GM20000 (cell line): ENCODE results near the gene PLAC8.
A peak's percentile ranks its signal among the peaks of the same experiment; 100 is the strongest.

Source experiments
- DNase-seq: peaks from one replicate; pipeline ENCODE4 v3.0.0; 2012; ENCODE audit warnings: low spot score
- TF ChIP-seq, protein P1 (sequence below): IDR thresholded peaks from 2 replicates; pipeline ENCODE4 v1.5.1; 2012; ENCODE audit warnings: mild to moderate bottlenecking, control low read depth; ENCODE audit errors: extremely low read depth, missing control alignments

Gene PLAC8

DNA sequence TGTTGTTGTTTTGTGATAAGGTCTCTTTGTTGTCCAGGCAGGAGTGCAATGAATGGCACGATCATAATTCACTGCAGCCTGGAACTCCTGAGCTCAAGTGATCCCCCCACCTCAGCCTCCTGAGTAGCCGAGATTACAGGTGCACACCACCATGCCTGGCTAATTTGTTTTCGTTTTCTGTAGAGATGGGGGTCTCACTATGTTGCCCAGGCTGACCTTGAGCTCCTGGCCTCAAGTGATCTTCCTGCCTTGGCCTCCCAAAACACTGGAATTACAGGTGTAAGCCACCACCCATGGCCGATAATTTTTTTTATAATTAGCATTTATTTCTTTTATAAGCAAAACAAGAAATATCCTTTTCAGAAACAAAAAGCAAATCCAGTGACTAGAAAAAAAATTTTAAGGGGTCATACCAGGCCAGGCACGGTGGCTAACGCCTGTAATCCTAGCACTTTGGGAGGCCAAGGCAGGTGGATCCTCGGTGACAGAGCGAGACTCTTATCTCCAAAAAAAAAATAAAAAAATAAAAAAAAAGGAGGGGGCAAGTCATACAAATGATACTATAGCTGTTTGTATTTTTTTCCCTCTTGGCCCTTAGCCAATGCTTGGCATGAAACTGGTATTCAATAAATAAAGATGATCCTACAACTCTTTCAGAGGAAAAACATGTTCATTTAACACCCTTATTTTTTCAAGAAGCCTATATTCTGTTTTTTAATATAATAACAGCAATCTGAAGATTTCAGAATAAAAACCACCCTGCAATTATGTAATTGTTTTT, 3.4 kb downstream of the PLAC8 start:
- DNase-seq: no peak
- TF ChIP-seq, protein P1, sequence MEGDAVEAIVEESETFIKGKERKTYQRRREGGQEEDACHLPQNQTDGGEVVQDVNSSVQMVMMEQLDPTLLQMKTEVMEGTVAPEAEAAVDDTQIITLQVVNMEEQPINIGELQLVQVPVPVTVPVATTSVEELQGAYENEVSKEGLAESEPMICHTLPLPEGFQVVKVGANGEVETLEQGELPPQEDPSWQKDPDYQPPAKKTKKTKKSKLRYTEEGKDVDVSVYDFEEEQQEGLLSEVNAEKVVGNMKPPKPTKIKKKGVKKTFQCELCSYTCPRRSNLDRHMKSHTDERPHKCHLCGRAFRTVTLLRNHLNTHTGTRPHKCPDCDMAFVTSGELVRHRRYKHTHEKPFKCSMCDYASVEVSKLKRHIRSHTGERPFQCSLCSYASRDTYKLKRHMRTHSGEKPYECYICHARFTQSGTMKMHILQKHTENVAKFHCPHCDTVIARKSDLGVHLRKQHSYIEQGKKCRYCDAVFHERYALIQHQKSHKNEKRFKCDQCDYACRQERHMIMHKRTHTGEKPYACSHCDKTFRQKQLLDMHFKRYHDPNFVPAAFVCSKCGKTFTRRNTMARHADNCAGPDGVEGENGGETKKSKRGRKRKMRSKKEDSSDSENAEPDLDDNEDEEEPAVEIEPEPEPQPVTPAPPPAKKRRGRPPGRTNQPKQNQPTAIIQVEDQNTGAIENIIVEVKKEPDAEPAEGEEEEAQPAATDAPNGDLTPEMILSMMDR: no peak

DNA sequence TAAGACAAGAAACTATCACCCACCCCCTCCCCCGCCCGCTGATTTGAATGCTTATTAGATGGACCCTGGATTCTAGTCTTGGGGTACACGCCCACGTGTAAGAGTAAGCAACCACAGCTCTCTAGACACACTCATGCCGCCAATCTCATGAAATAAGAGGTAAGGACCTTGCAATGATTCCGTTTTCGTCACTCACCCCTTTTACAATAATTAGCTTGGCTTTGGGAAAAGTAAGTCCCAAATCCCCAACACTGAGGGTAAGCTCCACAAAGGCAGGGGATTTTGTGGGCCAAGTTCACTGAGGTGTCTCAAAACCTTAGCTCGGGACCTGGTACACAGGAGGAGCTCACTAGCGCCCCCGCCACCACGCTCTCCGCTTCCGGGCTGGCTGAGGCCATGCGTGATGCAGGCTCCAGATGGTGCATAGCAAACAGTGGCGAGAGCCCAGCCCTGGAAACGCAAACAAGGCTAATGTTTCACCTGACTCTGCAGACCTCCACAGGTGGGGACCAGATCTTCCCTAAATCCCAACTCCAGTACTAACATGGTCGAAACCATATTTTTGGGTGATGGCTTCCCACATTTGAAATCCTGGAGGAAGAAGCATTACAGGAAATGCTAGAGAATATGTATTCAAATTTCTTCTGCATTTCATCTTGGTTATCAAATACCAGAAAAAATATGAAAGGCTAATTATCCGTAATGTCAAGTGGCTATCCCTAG, 4.1 kb downstream of the PLAC8 start:
- DNase-seq: peak; percentile 86
- TF ChIP-seq, protein P1: peak; percentile 62

DNA sequence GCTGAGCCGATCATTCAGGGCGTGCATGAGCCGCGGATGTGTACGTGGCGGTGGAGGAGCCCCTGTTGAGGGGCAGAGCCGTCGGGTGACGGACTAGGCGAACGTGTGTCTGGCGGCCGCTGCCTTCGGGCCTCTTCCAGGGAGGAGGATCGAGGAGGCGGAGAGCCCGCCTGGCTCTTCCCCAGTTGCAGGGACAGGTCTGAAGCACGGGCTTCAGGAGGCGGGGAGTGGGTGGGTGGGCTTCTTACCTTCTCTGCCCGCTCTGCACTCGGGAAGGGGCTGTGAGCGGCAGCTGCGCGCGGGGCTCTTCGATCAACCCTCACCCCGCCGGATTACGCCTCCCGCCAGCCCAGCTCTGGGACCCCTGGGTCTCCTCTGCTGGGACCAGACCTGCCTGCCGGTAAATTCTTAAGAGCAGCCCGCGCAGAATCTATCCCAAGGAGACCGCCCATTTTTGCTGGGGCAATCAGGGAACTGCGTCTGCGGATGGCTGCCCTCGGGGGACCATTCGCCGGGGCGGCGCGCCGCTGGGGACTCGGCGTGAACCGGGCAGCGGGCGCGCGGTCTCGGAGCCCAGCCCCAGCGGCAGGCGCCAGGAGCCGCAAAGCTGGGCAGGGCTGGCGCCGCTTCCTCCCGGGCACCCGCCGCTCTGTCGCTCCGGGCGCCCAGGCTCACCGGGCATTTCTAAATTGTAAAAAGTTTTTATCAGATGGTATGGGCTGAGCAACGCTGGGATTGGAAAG, 4.9 kb downstream of the PLAC8 start:
- TF ChIP-seq, protein P1: no peak
- DNase-seq: peak; percentile 67

DNA sequence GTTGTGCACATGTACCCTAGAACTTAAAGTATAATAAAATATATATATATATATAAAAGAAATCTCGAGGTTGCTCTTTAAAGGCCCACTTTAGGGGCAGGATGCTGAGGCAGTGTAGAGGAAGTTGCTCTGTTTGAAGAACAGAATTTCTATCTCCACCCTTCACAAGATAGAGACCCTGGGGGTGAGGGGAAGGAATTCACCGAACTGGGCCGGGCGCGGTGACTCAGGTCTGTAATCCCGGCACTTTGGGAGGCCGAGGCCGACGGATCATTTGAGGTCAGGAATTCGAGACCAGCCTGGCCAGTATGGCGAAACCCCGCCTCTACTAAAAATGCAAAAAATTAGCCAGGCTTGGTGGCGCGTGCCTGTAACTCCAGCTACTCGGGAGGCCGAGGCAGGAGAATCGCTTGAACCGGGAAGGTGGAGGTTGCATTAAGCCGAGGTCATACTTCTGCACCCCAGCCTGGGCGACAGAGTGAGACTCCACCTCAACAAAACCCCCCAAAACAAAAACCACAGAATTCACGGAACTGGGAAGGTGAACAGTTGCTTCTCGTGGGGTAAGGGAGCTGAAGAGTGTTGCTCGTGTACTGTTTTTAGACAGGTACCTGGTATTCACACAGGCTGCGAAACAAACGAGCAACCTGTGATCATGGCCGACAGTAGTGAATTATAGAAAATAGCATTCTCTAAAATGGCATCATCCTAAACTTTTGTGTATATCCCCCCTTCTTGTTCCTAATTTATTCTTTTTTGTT, 6.2 kb downstream of the PLAC8 start:
- TF ChIP-seq, protein P1: no peak
- no peak for DNase-seq

DNA sequence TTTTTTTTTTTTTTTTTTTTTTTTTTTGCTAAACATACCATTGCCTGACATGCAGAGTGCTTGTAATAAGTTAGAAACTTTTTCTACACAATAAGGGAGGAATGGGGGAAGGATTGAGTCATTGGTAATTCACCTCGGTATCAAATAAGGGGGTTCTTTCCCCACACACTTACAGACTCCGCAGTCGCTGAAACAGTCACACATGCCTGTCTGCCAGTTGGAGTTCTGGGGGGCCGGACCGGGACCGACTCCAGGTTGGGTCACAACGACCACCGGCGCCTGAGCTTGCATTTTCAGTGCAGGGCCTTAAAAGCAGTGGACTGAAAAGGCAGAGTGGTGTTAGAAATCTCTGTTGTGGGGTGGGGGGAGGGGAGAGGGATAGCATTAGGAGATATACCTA, 6.9 kb downstream of the PLAC8 start:
- DNase-seq: no peak
- TF ChIP-seq, protein P1: no peak

DNA sequence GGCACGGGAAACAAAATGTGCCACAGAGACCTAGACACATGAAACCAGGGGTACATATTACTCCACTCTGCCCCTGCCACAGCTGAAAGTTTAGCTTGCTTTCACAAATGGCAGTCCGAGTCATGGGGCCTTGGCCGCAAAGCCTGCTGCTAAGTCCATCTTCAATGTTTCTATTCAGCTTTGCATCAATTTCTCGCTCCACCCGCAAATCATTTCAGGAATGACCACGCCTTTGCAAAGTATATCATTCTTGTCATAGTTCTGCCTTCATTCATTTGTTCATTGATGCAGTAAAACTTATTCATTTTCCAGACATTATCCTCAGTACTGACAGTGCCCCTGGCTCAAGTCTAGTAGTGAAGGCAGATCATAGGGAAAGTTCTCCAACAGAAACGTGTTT, 9.5 kb downstream of the PLAC8 start:
- no peak for DNase-seq
- TF ChIP-seq, protein P1: no peak

DNA sequence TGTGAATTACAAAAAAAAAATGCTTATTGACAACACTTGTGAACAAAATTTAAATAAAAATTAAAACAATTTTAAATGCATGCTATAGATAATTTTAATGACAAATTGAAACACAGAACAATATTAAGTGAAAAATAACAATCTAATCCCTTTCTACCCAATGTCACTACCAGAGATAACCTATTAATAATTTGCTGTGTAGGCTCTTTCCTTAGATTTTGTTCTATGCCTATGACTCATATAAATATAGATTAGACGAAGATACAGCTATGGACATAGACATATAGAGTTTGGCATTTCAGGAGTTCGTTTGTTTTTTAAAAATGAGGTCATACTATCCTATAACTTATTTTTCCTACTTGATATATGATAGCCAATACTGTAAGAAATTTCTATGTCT, 18.1 kb downstream of the PLAC8 start:
- TF ChIP-seq, protein P1: no peak
- DNase-seq: no peak
